Measurements from ENCODE around the gene HSCB. TPM values are rescaled to one million over a fixed set of nuclear protein-coding genes. Genes with fewer than 3 reads are reported as not detected.

The HSCB gene
- polyA plus RNA-seq, 1 donor from 2014 or later, result 24.1 TPM

GRCh38 chr22:28766628-28767027, 24.8 kb downstream of the HSCB start:
- H3K9me3 Mint-ChIP-seq, result no peaks in the 10 kb centered on the region
- peaks cover 0 to 4% (median under 1%) of the 10 kb centered on the region in 3 donors for H3K4me1 Mint-ChIP-seq
- H3K27me3 Mint-ChIP-seq, result no peaks in the 10 kb centered on the region
- peaks cover 2% of the 10 kb centered on the region for H3K36me3 Mint-ChIP-seq
- H3K27ac Mint-ChIP-seq, result no peak overlapping the region
- no peak overlapping the region for H3K4me3 Mint-ChIP-seq

GRCh38 chr22:28768701-28769393, 27.0 kb downstream of the HSCB start:
- Mint-ChIP-seq H3K36me3 (peaks cover 2% of the 10 kb centered on the region), H3K4me3 (peak overlapping the region in 1 of 4 donors; percentile 72), H3K4me1 (peaks cover 6 to 15% (median 8%) of the 10 kb centered on the region in 3 donors), H3K9me3 (no peaks in the 10 kb centered on the region), H3K27me3 (no peaks in the 10 kb centered on the region), H3K27ac (no peak overlapping the region)

GRCh38 chr22:28769394-28770085, 27.7 kb downstream of the HSCB start:
- H3K4me1 Mint-ChIP-seq, result peaks cover 7 to 16% (median 10%) of the 10 kb centered on the region in 3 donors
- H3K36me3 Mint-ChIP-seq, result peaks cover 2% of the 10 kb centered on the region
- H3K4me3 Mint-ChIP-seq, result peak overlapping the region in 2 of 4 donors; percentile 30 to 72
- H3K27me3 Mint-ChIP-seq, result no peaks in the 10 kb centered on the region
- H3K27ac Mint-ChIP-seq, result peak overlapping the region in 2 of 3 donors; percentile 46 to 48
- no peaks in the 10 kb centered on the region for H3K9me3 Mint-ChIP-seq

- peak overlapping the region in 2 of 4 donors; percentile 37 to 94 for H3K4me3 Mint-ChIP-seq
Measured at GRCh38 chr22:28771195-28771791, 29.5 kb downstream of the HSCB start.

GRCh38 chr22:28772633-28773460, 31.0 kb downstream of the HSCB start, which contains the start of gene CCDC117:
CCDC117 (plus strand) TSS chr22:28772695; CDS start chr22:28772850, 155 bp downstream.
- H3K4me1 Mint-ChIP-seq, result peaks cover 16 to 20% (median 16%) of the 10 kb centered on the region in 3 donors
- no peaks in the 10 kb centered on the region for H3K27me3 Mint-ChIP-seq
- no peaks in the 10 kb centered on the region for H3K9me3 Mint-ChIP-seq
- peak within 1 kb of the TSS; percentile 93 to 96 (median 94) for H3K27ac Mint-ChIP-seq
- no peaks in the 10 kb centered on the region for H3K36me3 Mint-ChIP-seq
- peak within 1 kb of the TSS; percentile 94 to 99 (median 96) for H3K4me3 Mint-ChIP-seq

More at GRCh38 chr22:28771195-28771791, 29.5 kb downstream of the HSCB start:
- peaks cover 16 to 20% (median 16%) of the 10 kb centered on the region in 3 donors for H3K4me1 Mint-ChIP-seq
- no peaks in the 10 kb centered on the region for H3K27me3 Mint-ChIP-seq
- no peaks in the 10 kb centered on the region for H3K36me3 Mint-ChIP-seq
- H3K27ac Mint-ChIP-seq, result no peak overlapping the region
- no peaks in the 10 kb centered on the region for H3K9me3 Mint-ChIP-seq

- H3K9me3 Mint-ChIP-seq, result no peaks in the 10 kb centered on the region
- H3K27me3 Mint-ChIP-seq, result no peaks in the 10 kb centered on the region
- peak overlapping the region; percentile 80 to 96 (median 94) for H3K27ac Mint-ChIP-seq
- no peaks in the 10 kb centered on the region for H3K36me3 Mint-ChIP-seq
- H3K4me1 Mint-ChIP-seq, result peaks cover 16 to 20% (median 16%) of the 10 kb centered on the region in 3 donors
- H3K4me3 Mint-ChIP-seq, result peak overlapping the region; percentile 91 to 99 (median 96)
Measured at GRCh38 chr22:28773461-28773867, 31.6 kb downstream of the HSCB start.

GRCh38 chr22:28774378-28774777, 32.5 kb downstream of the HSCB start:
- Mint-ChIP-seq H3K27me3 (no peaks in the 10 kb centered on the region), H3K9me3 (no peaks in the 10 kb centered on the region), H3K4me1 (peaks cover 16 to 20% (median 17%) of the 10 kb centered on the region in 3 donors), H3K27ac (peak overlapping the region in 2 of 3 donors; percentile 51 to 94), H3K4me3 (peak overlapping the region; percentile 64 to 84 (median 71)), H3K36me3 (no peaks in the 10 kb centered on the region)

- H3K36me3 Mint-ChIP-seq, result peaks cover 4% of the 10 kb centered on the region
- peak overlapping the region in 1 of 4 donors; percentile 20 for H3K4me3 Mint-ChIP-seq
- no peaks in the 10 kb centered on the region for H3K27me3 Mint-ChIP-seq
- H3K27ac Mint-ChIP-seq, result no peak overlapping the region
- no peaks in the 10 kb centered on the region for H3K9me3 Mint-ChIP-seq
- H3K4me1 Mint-ChIP-seq, result peaks cover 6 to 13% (median 12%) of the 10 kb centered on the region in 3 donors
Measured at GRCh38 chr22:28779833-28780232, 38.0 kb downstream of the HSCB start.

- peaks cover 4 to 12% (median 11%) of the 10 kb centered on the region in 3 donors for H3K4me1 Mint-ChIP-seq
- H3K4me3 Mint-ChIP-seq, result peak overlapping the region in 1 of 4 donors; percentile 20
- peaks cover 4% of the 10 kb centered on the region for H3K36me3 Mint-ChIP-seq
- no peaks in the 10 kb centered on the region for H3K9me3 Mint-ChIP-seq
- no peak overlapping the region for H3K27ac Mint-ChIP-seq
- H3K27me3 Mint-ChIP-seq, result no peaks in the 10 kb centered on the region
Measured at GRCh38 chr22:28780296-28780695, 38.5 kb downstream of the HSCB start.

GRCh38 chr22:28783786-28784671, 42.2 kb downstream of the HSCB start:
- Mint-ChIP-seq H3K9me3 (no peaks in the 10 kb centered on the region), H3K36me3 (peaks cover 4% of the 10 kb centered on the region), H3K27ac (peak overlapping the region in 1 of 3 donors; percentile 19), H3K4me1 (peaks cover 17 to 20% (median 20%) of the 10 kb centered on the region in 3 donors), H3K4me3 (no peak overlapping the region), H3K27me3 (no peaks in the 10 kb centered on the region)

GRCh38 chr22:28788601-28789000, 46.8 kb downstream of the HSCB start:
- Mint-ChIP-seq H3K9me3 (no peaks in the 10 kb centered on the region), H3K4me1 (peaks cover 29 to 40% (median 38%) of the 10 kb centered on the region in 3 donors), H3K4me3 (peak overlapping the region in 2 of 4 donors; percentile 28 to 51), H3K36me3 (peaks cover 4% of the 10 kb centered on the region), H3K27me3 (no peaks in the 10 kb centered on the region), H3K27ac (peak overlapping the region in 1 of 3 donors; percentile 67)

GRCh38 chr22:28791124-28791523, 49.3 kb downstream of the HSCB start:
- Mint-ChIP-seq H3K4me1 (peaks cover 36 to 49% (median 42%) of the 10 kb centered on the region in 3 donors), H3K36me3 (peaks cover 3% of the 10 kb centered on the region), H3K4me3 (peak overlapping the region in 1 of 4 donors; percentile 78), H3K27me3 (no peaks in the 10 kb centered on the region), H3K9me3 (no peaks in the 10 kb centered on the region), H3K27ac (peak overlapping the region in 2 of 3 donors; percentile 70 to 73)

GRCh38 chr22:28791841-28792490, 50.1 kb downstream of the HSCB start:
- Mint-ChIP-seq H3K4me1 (peaks cover 44 to 56% (median 51%) of the 10 kb centered on the region in 3 donors), H3K36me3 (peaks cover 3% of the 10 kb centered on the region), H3K27me3 (no peaks in the 10 kb centered on the region), H3K27ac (peak overlapping the region; percentile 11 to 95 (median 63)), H3K4me3 (peak overlapping the region in 3 of 4 donors; percentile 32 to 78 (median 75)), H3K9me3 (no peaks in the 10 kb centered on the region)
